ENCODE measurements around the gene CD47.

The CD47 gene

GRCh38 chr3:108090701-108091497 is at the start of gene CD47:
TSS of gene CD47 (minus strand) at chr3:108091031. CDS start at chr3:108090908, 123 bp downstream.
- peaks cover 14% of the 10 kb centered on the region for H3K36me3 ChIP-seq
- 0 out of 2 replicates have a peak, but pooled peaks cover 3% of the 10 kb centered on the region for H3K9me3 ChIP-seq
- H3K4me1 ChIP-seq: peaks cover 46% of the 10 kb centered on the region
- TF ChIP-seq Cebpa-rat (IDR thresholded peaks at IDR 0.05): no peak
- peak within 1 kb of the TSS; percentile 86 for H3K4me3 ChIP-seq
- H3K27ac ChIP-seq: peak within 1 kb of the TSS; percentile 91
- peak within 1 kb of the TSS; percentile 93 for H3K4me2 ChIP-seq
- peaks cover 33% of the 10 kb centered on the region for H4K20me1 ChIP-seq
- peak within 1 kb of the TSS; percentile 85 for H3K9ac ChIP-seq
- no peaks in the 10 kb centered on the region for H3K27me3 ChIP-seq

- Histone ChIP-seq H3K36me3 (peaks cover 12% of the 10 kb centered on the region), H4K20me1 (no peaks in the 10 kb centered on the region), H3K4me1 (peaks cover 34% of the 10 kb centered on the region), H3K4me3 (no peak overlapping the region), H3K27me3 (no peaks in the 10 kb centered on the region), H3K9me3 (peaks cover 8% of the 10 kb centered on the region; the same call in 1 of the 2 replicates), H3K27ac (no peak overlapping the region), H3K4me2 (no peak overlapping the region), H3K9ac (no peak overlapping the region)
- TF ChIP-seq Cebpa-rat (IDR thresholded peaks at IDR 0.05): no peak
Observed at GRCh38 chr3:108137460-108137814, 46.6 kb upstream of the CD47 start.

GRCh38 chr3:108136561-108137459 is 46.0 kb upstream of the CD47 start:
- Histone ChIP-seq H4K20me1 (no peaks in the 10 kb centered on the region), H3K9me3 (peaks cover 8% of the 10 kb centered on the region; the same call in 1 of the 2 replicates), H3K27me3 (no peaks in the 10 kb centered on the region), H3K4me1 (peaks cover 40% of the 10 kb centered on the region), H3K27ac (peak overlapping the region; percentile 4; the same call in 1 of the 2 replicates), H3K36me3 (peaks cover 12% of the 10 kb centered on the region), H3K4me2 (peak overlapping the region; percentile 38; the same call in 1 of the 2 replicates), H3K9ac (no peak overlapping the region), H3K4me3 (no peak overlapping the region)
- TF ChIP-seq Cebpa-rat (IDR thresholded peaks at IDR 0.05): no peak

GRCh38 chr3:108134555-108134880 is 43.7 kb upstream of the CD47 start:
- Histone ChIP-seq H3K27me3 (no peaks in the 10 kb centered on the region), H3K4me3 (no peak overlapping the region), H3K9me3 (peaks cover 8% of the 10 kb centered on the region; the same call in 1 of the 2 replicates), H3K36me3 (peaks cover 12% of the 10 kb centered on the region), H4K20me1 (no peaks in the 10 kb centered on the region), H3K4me2 (peak overlapping the region; percentile 68), H3K4me1 (peaks cover 59% of the 10 kb centered on the region), H3K9ac (no peak overlapping the region), H3K27ac (peak overlapping the region; percentile 59)
- no peak for TF ChIP-seq Cebpa-rat (IDR thresholded peaks at IDR 0.05)

- H4K20me1 ChIP-seq: no peaks in the 10 kb centered on the region
- peaks cover 60% of the 10 kb centered on the region for H3K4me1 ChIP-seq
- H3K36me3 ChIP-seq: peaks cover 12% of the 10 kb centered on the region
- H3K9ac ChIP-seq: peak overlapping the region; percentile 5; the same call in 1 of the 2 replicates
- H3K9me3 ChIP-seq: peaks cover 8% of the 10 kb centered on the region; the same call in 1 of the 2 replicates
- no peaks in the 10 kb centered on the region for H3K27me3 ChIP-seq
- no peak overlapping the region for H3K4me3 ChIP-seq
- H3K4me2 ChIP-seq: peak overlapping the region; percentile 68
- H3K27ac ChIP-seq: peak overlapping the region; percentile 59
- no peak for TF ChIP-seq Cebpa-rat (IDR thresholded peaks at IDR 0.05)
Observed at GRCh38 chr3:108133858-108134554, 43.2 kb upstream of the CD47 start.

- Histone ChIP-seq H4K20me1 (no peaks in the 10 kb centered on the region), H3K4me2 (peak overlapping the region; percentile 68), H3K4me3 (peak overlapping the region; percentile 33), H3K36me3 (peaks cover 12% of the 10 kb centered on the region), H3K9ac (peak overlapping the region; percentile 5), H3K4me1 (peaks cover 70% of the 10 kb centered on the region), H3K27me3 (no peaks in the 10 kb centered on the region), H3K9me3 (peaks cover 8% of the 10 kb centered on the region; the same call in 1 of the 2 replicates), H3K27ac (peak overlapping the region; percentile 59)
- no peak for TF ChIP-seq Cebpa-rat (IDR thresholded peaks at IDR 0.05)
Observed at GRCh38 chr3:108133048-108133369, 42.2 kb upstream of the CD47 start.

- Histone ChIP-seq H3K36me3 (peaks cover 8% of the 10 kb centered on the region), H3K9ac (no peak overlapping the region), H3K27ac (no peak overlapping the region), H3K4me1 (peaks cover 79% of the 10 kb centered on the region), H3K4me2 (peak overlapping the region; percentile 68), H3K27me3 (no peaks in the 10 kb centered on the region), H4K20me1 (no peaks in the 10 kb centered on the region), H3K9me3 (peaks cover 8% of the 10 kb centered on the region; the same call in 1 of the 2 replicates), H3K4me3 (no peak overlapping the region)
- TF ChIP-seq Cebpa-rat (IDR thresholded peaks at IDR 0.05): no peak
Observed at GRCh38 chr3:108131475-108132134, 40.8 kb upstream of the CD47 start.

- H3K4me1 ChIP-seq: peaks cover 85% of the 10 kb centered on the region
- no peaks in the 10 kb centered on the region for H4K20me1 ChIP-seq
- H3K36me3 ChIP-seq: peaks cover under 1% of the 10 kb centered on the region; the same call in 1 of the 2 replicates
- no peak for TF ChIP-seq Cebpa-rat (IDR thresholded peaks at IDR 0.05)
- H3K27me3 ChIP-seq: no peaks in the 10 kb centered on the region
- H3K4me3 ChIP-seq: no peak overlapping the region
- H3K27ac ChIP-seq: no peak overlapping the region
- H3K9me3 ChIP-seq: peaks cover 2% of the 10 kb centered on the region; the same call in 1 of the 2 replicates
- peak overlapping the region; percentile 68 for H3K4me2 ChIP-seq
- no peak overlapping the region for H3K9ac ChIP-seq
Observed at GRCh38 chr3:108130701-108131474, 40.1 kb upstream of the CD47 start.
